HepG2 (cell line): ENCODE measurements around the gene TBCD. TPM values are rescaled to one million over a fixed set of nuclear protein-coding genes. Genes with fewer than 3 reads are reported as not detected.

Experiments used
- ARNT2 ChIP-seq: sonication (generic); formaldehyde crosslinking; IDR thresholded peaks from 2 replicates; pipeline ENCODE4 v1.8.0; 2022; ENCODE audit warnings: mild to moderate bottlenecking, low read depth, missing genetic modification reagents, moderate library complexity
- DNMT1 ChIP-seq: sonication (generic); formaldehyde crosslinking; IDR thresholded peaks from 2 replicates; pipeline ENCODE4 v1.5.1; 2020; ENCODE audit warnings: mild to moderate bottlenecking, missing genetic modification reagents
- FLYWCH1 ChIP-seq: sonication (generic); formaldehyde crosslinking; IDR thresholded peaks from 2 replicates; pipeline ENCODE4 v1.8.1; 2023; ENCODE audit warnings: mild to moderate bottlenecking, missing genetic modification reagents
- FOXM1 ChIP-seq: sonication (generic); formaldehyde crosslinking; IDR thresholded peaks from 2 replicates; pipeline ENCODE4 v1.5.0; 2020; ENCODE audit warnings: missing genetic modification reagents
- GLI4 ChIP-seq: sonication (generic); formaldehyde crosslinking; IDR thresholded peaks from 2 replicates; pipeline ENCODE4 v1.5.1; 2020; ENCODE audit warnings: missing genetic modification reagents, mild to moderate bottlenecking, moderate library complexity, borderline replicate concordance
- KDM1A ChIP-seq: IDR thresholded peaks from 2 replicates; pipeline ENCODE4 v1.6.1; 2016; ENCODE audit warnings: missing compliant biosample characterization
- MED1 ChIP-seq: sonication (generic); formaldehyde crosslinking; IDR thresholded peaks from 2 replicates; pipeline ENCODE4 v1.4.0; 2020; ENCODE audit warnings: missing genetic modification reagents
- NFIB ChIP-seq: sonication (generic); formaldehyde crosslinking; IDR thresholded peaks from 2 replicates; pipeline ENCODE4 v1.9.0; 2021; ENCODE audit warnings: missing genetic modification reagents, mild to moderate bottlenecking, borderline replicate concordance
- RBM22 ChIP-seq: fragments of 200-400 bp; formaldehyde crosslinking; optimal IDR thresholded peaks from 2 replicates; pipeline ENCODE3; 2017; ENCODE audit warnings: mild to moderate bottlenecking, low read length, moderate library complexity
- RFX1 ChIP-seq: fragments of 450-650 bp; IDR thresholded peaks from 2 replicates; pipeline ENCODE4 v1.6.1; 2017
- RNF2 ChIP-seq: fragments of 450-650 bp; conservative IDR thresholded peaks from 2 replicates; pipeline ENCODE4 v1.6.1; 2016; ENCODE audit warnings: low read depth
- TCF7 ChIP-seq: sonication (generic); IDR thresholded peaks from 2 replicates; pipeline ENCODE4 v1.6.1; 2016; ENCODE audit warnings: antibody characterized with exemption, low read depth
- YY1 ChIP-seq: IDR thresholded peaks from 2 replicates; pipeline ENCODE4 v1.6.1; 2011; ENCODE audit warnings: low read length, low read depth, moderate library complexity, mild to moderate bottlenecking; ENCODE audit not compliant: insufficient read depth, insufficient replicate concordance
- ZKSCAN5 ChIP-seq: sonication (generic); formaldehyde crosslinking; IDR thresholded peaks from 2 replicates; pipeline ENCODE4 v1.5.1; 2020; ENCODE audit warnings: mild to moderate bottlenecking, missing genetic modification reagents
- ZNF274 ChIP-seq: sonication (generic); formaldehyde crosslinking; IDR thresholded peaks from 2 replicates; pipeline ENCODE4 v1.5.1; 2020; ENCODE audit warnings: mild to moderate bottlenecking, missing genetic modification reagents
- ZNF841 ChIP-seq: sonication (generic); formaldehyde crosslinking; IDR thresholded peaks from 2 replicates; pipeline ENCODE4 v1.8.1; 2023; ENCODE audit warnings: missing genetic modification reagents, borderline replicate concordance
- polyA plus RNA-seq, 8 experiments: library from polyadenylated mRNA; depleted of rRNA in 3 of 8; stranded (reverse) in 7 of 8; unstranded in 1 of 8; fragments of >200 nt; fragmentation: Illumina TruSeq in 4 of 8; extraction: Trizol in 4 of 8; gene quantifications; 2 replicates each; pipeline versions ENCODE4 v1.2.1 to v1.2.3, GENCODE V29; 2011 to 2016; ENCODE audit warnings: low read depth in 4 of 8, missing spikeins in 1 of 8, mixed read lengths in 1 of 8; ENCODE audit not compliant: insufficient read depth in 1 of 8
- total RNA-seq, 5 experiments: library from RNA; depleted of rRNA; stranded (reverse); fragments of >200 nt; fragmentation: Illumina TruSeq; extraction: Trizol; gene quantifications; 2 replicates each; pipeline ENCODE4 v1.2.3, GENCODE V29; 2016; ENCODE audit warnings: low read depth in 1 of 5
- TF ChIP-seq, protein P1 (sequence below): sonication (generic); formaldehyde crosslinking; IDR thresholded peaks from 2 replicates; pipeline ENCODE4 v1.5.0; 2020; ENCODE audit warnings: missing genetic modification reagents
- TF ChIP-seq, protein P2 (sequence below): sonication (generic); formaldehyde crosslinking; IDR thresholded peaks from 2 replicates; pipeline ENCODE4 v1.4.0; 2020; ENCODE audit warnings: missing genetic modification reagents, borderline replicate concordance
- TF ChIP-seq, protein P3 (sequence below): sonication (generic); formaldehyde crosslinking; IDR thresholded peaks from 2 replicates; pipeline ENCODE4 v1.4.0; 2020; ENCODE audit warnings: low read depth, mild to moderate bottlenecking, missing genetic modification reagents
- TF ChIP-seq, protein P4 (sequence below): sonication (generic); formaldehyde crosslinking; IDR thresholded peaks from 2 replicates; pipeline ENCODE4 v1.8.1; 2022; ENCODE audit warnings: low read depth, mild to moderate bottlenecking, missing genetic modification reagents
- TF ChIP-seq, protein P5 (sequence below): sonication (generic); formaldehyde crosslinking; IDR thresholded peaks from 2 replicates; pipeline ENCODE4 v1.5.0; 2020; ENCODE audit warnings: missing genetic modification reagents
- TF ChIP-seq, protein P6 (sequence below): sonication (generic); formaldehyde crosslinking; IDR thresholded peaks from 2 replicates; pipeline ENCODE4 v1.8.1; 2022; ENCODE audit warnings: mild to moderate bottlenecking, missing genetic modification reagents

Gene TBCD
- total and polyA plus RNA-seq, 2 of the 13 experiments (the other 11 are each of a cell fraction or from before 2014, with no cell fraction given): 33.9 to 54.8 TPM

DNA sequence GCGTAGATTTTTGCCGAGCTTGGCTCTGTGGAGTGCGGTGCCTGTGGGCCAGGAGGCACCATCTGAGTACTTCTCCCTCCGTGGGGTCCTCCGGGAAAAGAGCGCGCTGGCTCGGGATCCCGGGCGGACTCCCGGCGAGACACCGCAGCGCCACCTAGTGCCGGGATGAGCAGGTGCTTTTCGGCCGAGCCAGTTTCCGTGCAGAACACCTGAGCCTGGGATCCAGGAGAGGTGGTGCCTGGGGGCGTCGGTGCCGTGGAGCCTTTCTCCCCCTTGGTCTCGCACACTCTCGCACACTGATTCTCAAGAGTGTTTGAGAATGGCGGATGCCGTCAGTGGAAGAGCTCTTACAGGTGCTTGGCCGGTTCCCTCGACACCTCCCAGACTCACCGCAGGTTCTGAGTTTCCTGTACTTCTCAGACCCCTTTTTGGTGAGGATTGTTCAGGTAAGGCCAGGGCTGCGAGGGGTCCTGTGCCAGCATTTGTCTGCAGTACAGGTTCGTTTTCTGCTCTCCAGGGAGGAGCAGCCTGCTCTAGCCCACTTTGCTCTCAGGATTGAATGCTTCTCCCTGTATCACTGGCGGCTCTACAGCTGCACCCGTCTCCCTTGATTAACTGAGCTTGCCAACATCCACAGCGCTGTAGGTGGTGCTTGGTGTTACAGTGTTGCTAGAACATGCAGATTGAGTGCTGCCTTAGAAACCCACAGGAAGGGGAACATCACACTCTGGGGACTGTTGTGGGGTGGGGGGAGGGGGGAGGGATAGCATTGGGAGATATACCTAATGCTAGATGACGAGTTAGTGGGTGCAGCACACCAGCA lies 23.3 kb downstream of the TBCD start (continued):
- TF ChIP-seq, protein P1, sequence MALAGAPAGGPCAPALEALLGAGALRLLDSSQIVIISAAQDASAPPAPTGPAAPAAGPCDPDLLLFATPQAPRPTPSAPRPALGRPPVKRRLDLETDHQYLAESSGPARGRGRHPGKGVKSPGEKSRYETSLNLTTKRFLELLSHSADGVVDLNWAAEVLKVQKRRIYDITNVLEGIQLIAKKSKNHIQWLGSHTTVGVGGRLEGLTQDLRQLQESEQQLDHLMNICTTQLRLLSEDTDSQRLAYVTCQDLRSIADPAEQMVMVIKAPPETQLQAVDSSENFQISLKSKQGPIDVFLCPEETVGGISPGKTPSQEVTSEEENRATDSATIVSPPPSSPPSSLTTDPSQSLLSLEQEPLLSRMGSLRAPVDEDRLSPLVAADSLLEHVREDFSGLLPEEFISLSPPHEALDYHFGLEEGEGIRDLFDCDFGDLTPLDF (CRISPR knock-in tag): no peak
- TF ChIP-seq NFIB (no peak), GLI4 (CRISPR knock-in tag) (no peak), DNMT1 (CRISPR knock-in tag) (no peak), TCF7 (no peak), KDM1A (no peak), FOXM1 (CRISPR knock-in tag) (no peak), ZNF841 (no peak), MED1 (no peak), ZNF274 (no peak), ARNT2 (no peak), RNF2 (no peak), ZKSCAN5 (CRISPR knock-in tag) (no peak), FLYWCH1 (CRISPR knock-in tag) (no peak), YY1 (peak; percentile 55), RBM22 (no peak), RFX1 (no peak)
- TF ChIP-seq, protein P2, sequence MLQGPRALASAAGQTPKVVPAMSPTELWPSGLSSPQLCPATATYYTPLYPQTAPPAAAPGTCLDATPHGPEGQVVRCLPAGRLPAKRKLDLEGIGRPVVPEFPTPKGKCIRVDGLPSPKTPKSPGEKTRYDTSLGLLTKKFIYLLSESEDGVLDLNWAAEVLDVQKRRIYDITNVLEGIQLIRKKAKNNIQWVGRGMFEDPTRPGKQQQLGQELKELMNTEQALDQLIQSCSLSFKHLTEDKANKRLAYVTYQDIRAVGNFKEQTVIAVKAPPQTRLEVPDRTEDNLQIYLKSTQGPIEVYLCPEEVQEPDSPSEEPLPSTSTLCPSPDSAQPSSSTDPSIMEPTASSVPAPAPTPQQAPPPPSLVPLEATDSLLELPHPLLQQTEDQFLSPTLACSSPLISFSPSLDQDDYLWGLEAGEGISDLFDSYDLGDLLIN (CRISPR knock-in tag): peak; percentile 20; the same call in 1 of the 2 replicates
- TF ChIP-seq, protein P3, sequence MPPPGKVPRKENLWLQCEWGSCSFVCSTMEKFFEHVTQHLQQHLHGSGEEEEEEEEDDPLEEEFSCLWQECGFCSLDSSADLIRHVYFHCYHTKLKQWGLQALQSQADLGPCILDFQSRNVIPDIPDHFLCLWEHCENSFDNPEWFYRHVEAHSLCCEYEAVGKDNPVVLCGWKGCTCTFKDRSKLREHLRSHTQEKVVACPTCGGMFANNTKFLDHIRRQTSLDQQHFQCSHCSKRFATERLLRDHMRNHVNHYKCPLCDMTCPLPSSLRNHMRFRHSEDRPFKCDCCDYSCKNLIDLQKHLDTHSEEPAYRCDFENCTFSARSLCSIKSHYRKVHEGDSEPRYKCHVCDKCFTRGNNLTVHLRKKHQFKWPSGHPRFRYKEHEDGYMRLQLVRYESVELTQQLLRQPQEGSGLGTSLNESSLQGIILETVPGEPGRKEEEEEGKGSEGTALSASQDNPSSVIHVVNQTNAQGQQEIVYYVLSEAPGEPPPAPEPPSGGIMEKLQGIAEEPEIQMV (CRISPR knock-in tag): no peak
- TF ChIP-seq, protein P4, sequence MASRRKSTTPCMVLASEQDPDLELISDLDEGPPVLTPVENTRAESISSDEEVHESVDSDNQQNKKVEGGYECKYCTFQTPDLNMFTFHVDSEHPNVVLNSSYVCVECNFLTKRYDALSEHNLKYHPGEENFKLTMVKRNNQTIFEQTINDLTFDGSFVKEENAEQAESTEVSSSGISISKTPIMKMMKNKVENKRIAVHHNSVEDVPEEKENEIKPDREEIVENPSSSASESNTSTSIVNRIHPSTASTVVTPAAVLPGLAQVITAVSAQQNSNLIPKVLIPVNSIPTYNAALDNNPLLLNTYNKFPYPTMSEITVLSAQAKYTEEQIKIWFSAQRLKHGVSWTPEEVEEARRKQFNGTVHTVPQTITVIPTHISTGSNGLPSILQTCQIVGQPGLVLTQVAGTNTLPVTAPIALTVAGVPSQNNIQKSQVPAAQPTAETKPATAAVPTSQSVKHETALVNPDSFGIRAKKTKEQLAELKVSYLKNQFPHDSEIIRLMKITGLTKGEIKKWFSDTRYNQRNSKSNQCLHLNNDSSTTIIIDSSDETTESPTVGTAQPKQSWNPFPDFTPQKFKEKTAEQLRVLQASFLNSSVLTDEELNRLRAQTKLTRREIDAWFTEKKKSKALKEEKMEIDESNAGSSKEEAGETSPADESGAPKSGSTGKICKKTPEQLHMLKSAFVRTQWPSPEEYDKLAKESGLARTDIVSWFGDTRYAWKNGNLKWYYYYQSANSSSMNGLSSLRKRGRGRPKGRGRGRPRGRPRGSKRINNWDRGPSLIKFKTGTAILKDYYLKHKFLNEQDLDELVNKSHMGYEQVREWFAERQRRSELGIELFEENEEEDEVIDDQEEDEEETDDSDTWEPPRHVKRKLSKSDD: no peak
- TF ChIP-seq, protein P5, sequence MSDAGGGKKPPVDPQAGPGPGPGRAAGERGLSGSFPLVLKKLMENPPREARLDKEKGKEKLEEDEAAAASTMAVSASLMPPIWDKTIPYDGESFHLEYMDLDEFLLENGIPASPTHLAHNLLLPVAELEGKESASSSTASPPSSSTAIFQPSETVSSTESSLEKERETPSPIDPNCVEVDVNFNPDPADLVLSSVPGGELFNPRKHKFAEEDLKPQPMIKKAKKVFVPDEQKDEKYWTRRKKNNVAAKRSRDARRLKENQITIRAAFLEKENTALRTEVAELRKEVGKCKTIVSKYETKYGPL: no peak
- TF ChIP-seq, protein P6, sequence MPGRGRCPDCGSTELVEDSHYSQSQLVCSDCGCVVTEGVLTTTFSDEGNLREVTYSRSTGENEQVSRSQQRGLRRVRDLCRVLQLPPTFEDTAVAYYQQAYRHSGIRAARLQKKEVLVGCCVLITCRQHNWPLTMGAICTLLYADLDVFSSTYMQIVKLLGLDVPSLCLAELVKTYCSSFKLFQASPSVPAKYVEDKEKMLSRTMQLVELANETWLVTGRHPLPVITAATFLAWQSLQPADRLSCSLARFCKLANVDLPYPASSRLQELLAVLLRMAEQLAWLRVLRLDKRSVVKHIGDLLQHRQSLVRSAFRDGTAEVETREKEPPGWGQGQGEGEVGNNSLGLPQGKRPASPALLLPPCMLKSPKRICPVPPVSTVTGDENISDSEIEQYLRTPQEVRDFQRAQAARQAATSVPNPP (CRISPR knock-in tag): no peak
